HCT116 (cell line): ENCODE measurements around the gene VPS37B. TPM values are rescaled to one million over a fixed set of nuclear protein-coding genes. Genes with fewer than 3 reads are reported as not detected.

Experiments used
- ATAC-seq: fragments of 200-7000 bp; cut with Tn5 transposase; 2 replicates; pipeline ENCODE4 v1.9.1; 2020; ENCODE audit warnings: mild to moderate bottlenecking, moderate library complexity
- BruUV-seq: library from RNA; stranded (reverse); fragments of 400-500 nt; replicated peaks from 2 replicates; lab custom pipeline; 2021; lab: Mats Ljungman, UMichigan
- CTCF ChIA-PET: fragments of 300-600 bp; sonication (Branson Sonifier 250); formaldehyde crosslinking; loops from one replicate; lab custom pipeline; 2021; ENCODE audit warnings: antibody characterized with exemption; lab: Charles Lee
- POLR2A ChIA-PET: fragments of 300-600, 350-600 bp; sonication (Branson Sonifier 250); formaldehyde crosslinking; loops from one replicate; lab custom pipeline; 2021; ENCODE audit warnings: antibody characterized with exemption; lab: Charles Lee
- RAD21 ChIA-PET, 2 experiments: fragments of 300-600 bp; sonication (Branson Sonifier 250); formaldehyde crosslinking; loops; one replicate each; lab custom pipeline; 2023; ENCODE audit warnings: low total read pairs in 2 of 2; ENCODE audit not compliant: uncharacterized antibody in 2 of 2, unreplicated experiment in 2 of 2, low non-redundant PET in 1 of 2; lab: Charles Lee
- DNase-seq: peaks from one replicate; pipeline ENCODE4 v3.0.0-alpha.2; 2010; ENCODE audit warnings: low read depth, low spot score
- H2AFZ ChIP-seq: fragments of 200-600 bp; shearing (Covaris generic), sonication (generic); 2 replicates; pipeline ENCODE4 v1.6.1; 2017; ENCODE audit warnings: low read depth, mixed run types, mixed read lengths, antibody characterized with exemption, low read length; ENCODE audit not compliant: poor library complexity, severe bottlenecking
- H3K27ac ChIP-seq: 2 replicates; pipeline ENCODE4 v1.5.1; 2012; ENCODE audit warnings: low read depth, low read length
- H3K27me3 ChIP-seq: fragments of 200-600 bp; sonication (generic); 2 replicates; pipeline ENCODE4 v1.6.1; 2016; ENCODE audit warnings: mixed run types, low read length, mixed read lengths; ENCODE audit not compliant: insufficient read depth
- H3K36me3 ChIP-seq, 2 experiments: fragments of 200-500 bp in 1 of 2; fragments of 200-600 bp in 1 of 2; sonication (Bioruptor generic) in 1 of 2; sonication (generic) in 1 of 2; 2 replicates each; pipeline versions ENCODE4 v1.5.1 to v1.6.1; 2014 to 2016; ENCODE audit warnings: low read length in 2 of 2, inconsistent platforms in 1 of 2, mixed read lengths in 1 of 2, mixed run types in 1 of 2; ENCODE audit not compliant: insufficient read depth in 2 of 2, control insufficient read depth in 1 of 2
- H3K4me1 ChIP-seq, 2 experiments: fragments of 200-600 bp in 1 of 2; sonication (generic) in 1 of 2; 2 replicates each; pipeline versions ENCODE4 v1.5.1 to v1.6.1; 2012 to 2017; ENCODE audit warnings: low read length in 2 of 2, inconsistent platforms in 1 of 2, mild to moderate bottlenecking in 1 of 2, mixed read lengths in 1 of 2, mixed run types in 1 of 2, moderate library complexity in 1 of 2; ENCODE audit not compliant: insufficient read depth in 2 of 2, control insufficient read depth in 1 of 2
- H3K4me2 ChIP-seq: fragments of 200-600 bp; sonication (generic); 2 replicates; pipeline ENCODE4 v1.6.1; 2017; ENCODE audit warnings: mixed run types, low read length, mixed read lengths
- H3K4me3 ChIP-seq, 2 experiments: fragments of 200-600 bp in 1 of 2; sonication (generic) in 1 of 2; replicated peaks in 1 of 2; 2 replicates each; pipeline ENCODE4 v1.5.1; 2011 to 2016; ENCODE audit warnings: low read length in 2 of 2, control low read depth in 1 of 2, low read depth in 1 of 2, mild to moderate bottlenecking in 1 of 2, mixed read lengths in 1 of 2, mixed run types in 1 of 2
- H3K79me2 ChIP-seq: fragments of 200-600 bp; sonication (generic); 2 replicates; pipeline ENCODE4 v1.6.1; 2017; ENCODE audit warnings: mild to moderate bottlenecking, mixed run types, low read length, moderate library complexity, mixed read lengths; ENCODE audit not compliant: insufficient read depth
- H3K9ac ChIP-seq: fragments of 200-600 bp; sonication (generic); 2 replicates; pipeline ENCODE4 v1.6.1; 2016; ENCODE audit warnings: low read length, mixed read lengths
- H3K9me2 ChIP-seq: fragments of 200-600 bp; sonication (generic), shearing (Covaris generic); 2 replicates; pipeline ENCODE4 v1.6.1; 2017; ENCODE audit warnings: mixed run types, mild to moderate bottlenecking, moderate library complexity; ENCODE audit not compliant: insufficient read depth
- H3K9me3 ChIP-seq, 2 experiments: fragments of 200-500 bp in 1 of 2; fragments of 200-600 bp in 1 of 2; sonication (Bioruptor generic) in 1 of 2; sonication (generic) in 1 of 2; 2 replicates each; pipeline ENCODE4 v1.6.1; 2014 to 2017; ENCODE audit warnings: low read length in 2 of 2, mixed read lengths in 2 of 2, inconsistent platforms in 1 of 2, low read depth in 1 of 2, mild to moderate bottlenecking in 1 of 2, mixed run types in 1 of 2, moderate library complexity in 1 of 2; ENCODE audit not compliant: control insufficient read depth in 1 of 2, insufficient read depth in 1 of 2
- H4K20me1 ChIP-seq: fragments of 200-600 bp; sonication (generic), shearing (Covaris generic); 2 replicates; pipeline ENCODE4 v1.6.1; 2017; ENCODE audit warnings: mixed run types, mild to moderate bottlenecking, moderate library complexity; ENCODE audit not compliant: insufficient read depth
- ATF3 ChIP-seq: IDR thresholded peaks from 2 replicates; pipeline ENCODE4 v1.6.1; 2012
- CBX3 ChIP-seq: IDR thresholded peaks from 2 replicates; pipeline ENCODE4 v1.6.1; 2012; ENCODE audit warnings: low read depth
- ELF1 ChIP-seq: IDR thresholded peaks from 2 replicates; pipeline ENCODE4 v1.6.1; 2012; ENCODE audit warnings: low read depth, borderline replicate concordance
- EZH2 ChIP-seq: fragments of 200-600 bp; sonication (generic); IDR thresholded peaks from 2 replicates; pipeline ENCODE4 v1.6.1; 2017; ENCODE audit warnings: antibody characterized with exemption, mixed run types
- MAX ChIP-seq: IDR thresholded peaks from 2 replicates; pipeline ENCODE4 v1.6.1; 2012
- REST ChIP-seq: IDR thresholded peaks from 2 replicates; pipeline ENCODE4 v1.6.1; 2012; ENCODE audit warnings: low read depth
- SP1 ChIP-seq: IDR thresholded peaks from 2 replicates; pipeline ENCODE4 v1.6.1; 2012; ENCODE audit warnings: low read depth
- ZFX ChIP-seq: fragments of 450-650 bp; IDR thresholded peaks from 2 replicates; pipeline ENCODE4 v1.6.1; 2017
- intact Hi-C: fragments of 100-400 bp; cut with micrococcal nuclease; formaldehyde crosslinking; loops from 2 replicates; pipeline ENCODE4 v1.10.0; 2022
- total RNA-seq: library from RNA; stranded (reverse); gene quantifications from one replicate; pipeline ENCODE4 v1.2.1, GENCODE V29; 2021; ENCODE audit not compliant: unreplicated experiment

VPS37B gene
- total RNA-seq, 1 experiment from 2014 or later: 55.0 TPM

- TF ChIP-seq EZH2: no peak
- no peak for TF ChIP-seq ZFX
- TF ChIP-seq MAX: peak; percentile 84
Observed at GRCh38 chr12:122830517-122831214, 65.3 kb downstream of the VPS37B start (continued).

- TF ChIP-seq SP1 (no peak), REST (no peak), ATF3 (no peak), MAX (no peak), ZFX (no peak), EZH2 (no peak), ELF1 (no peak), CBX3 (no peak)
- TF ChIP-seq, all 23 proteins: peak for 0
- no peak overlapping the region for H3K4me3 ChIP-seq
- ATAC-seq (no peak), DNase-seq (no peak)
- CTCF ChIA-PET: no interaction called here
- POLR2A ChIA-PET: interaction anchor here (0.8 kb wide), 1 partner anchor 623 kb away, joined by 3 read pairs; no protein-coding TSS in a partner anchor
- no peaks in the 10 kb centered on the region for H3K27me3 ChIP-seq
- H3K9ac ChIP-seq: no peak overlapping the region
- intact Hi-C loops: no loop called here
- BruUV-seq: no TSS peak
- H4K20me1 ChIP-seq: no peaks in the 10 kb centered on the region
- peaks cover 7 to 13% of the 10 kb centered on the region in 2 experiments; a peak in 3 of 4 replicates for H3K4me1 ChIP-seq
- H3K79me2 ChIP-seq: no peaks in the 10 kb centered on the region
- no peak overlapping the region for H2AFZ ChIP-seq
- H3K36me3 ChIP-seq: no peaks in the 10 kb centered on the region
- no peak overlapping the region for H3K4me2 ChIP-seq
- no peaks in the 10 kb centered on the region for H3K9me2 ChIP-seq
- H3K9me3 ChIP-seq: no peaks in the 10 kb centered on the region
- RAD21 ChIA-PET: no interaction called here
- no peak overlapping the region for H3K27ac ChIP-seq
Observed at GRCh38 chr12:122827258-122827657, 68.7 kb downstream of the VPS37B start.
